ENCODE results near the gene TMEM271.
"Not testable (repeated sequence)": the region's sequence is repeated elsewhere in the genome, so short reads cannot be mapped to it uniquely, and the experiment has no call there.

Gene TMEM271

GRCh38 chr4:561426-561825 is 14.7 kb downstream of the TMEM271 start:
- no peak for DNase-seq (ENCODE audit: low read depth)

GRCh38 chr4:560731-561291 is 15.3 kb downstream of the TMEM271 start:
- DNase-seq (ENCODE audit: low read depth): no peak

GRCh38 chr4:560061-560460 is 16.0 kb downstream of the TMEM271 start:
- DNase-seq (ENCODE audit: low read depth): no peak

GRCh38 chr4:555566-556275 is 20.4 kb downstream of the TMEM271 start:
- no peak for DNase-seq (ENCODE audit: low read depth)

- DNase-seq (ENCODE audit: low read depth): not testable (repeated sequence)
These were observed 21.2 kb downstream of the TMEM271 start for GRCh38 chr4:554793-555320.

GRCh38 chr4:552019-552418 is 24.1 kb downstream of the TMEM271 start:
- DNase-seq (ENCODE audit: low read depth): no peak

GRCh38 chr4:550268-550667 is 25.8 kb downstream of the TMEM271 start:
- not testable (repeated sequence) for DNase-seq (ENCODE audit: low read depth)

GRCh38 chr4:548976-549375 is 27.1 kb downstream of the TMEM271 start:
- no peak for DNase-seq (ENCODE audit: low read depth)

- DNase-seq (ENCODE audit: low read depth): no peak
These were observed 30.5 kb downstream of the TMEM271 start for GRCh38 chr4:545612-546011.

GRCh38 chr4:544386-545105 is 31.5 kb downstream of the TMEM271 start:
- DNase-seq (ENCODE audit: low read depth): no peak

GRCh38 chr4:541271-541670 is 34.8 kb downstream of the TMEM271 start:
- DNase-seq (ENCODE audit: low read depth): no peak

GRCh38 chr4:538542-539142 is 37.5 kb downstream of the TMEM271 start:
- DNase-seq (ENCODE audit: low read depth): no peak

GRCh38 chr4:537436-538264 is 38.4 kb downstream of the TMEM271 start:
- no peak for DNase-seq (ENCODE audit: low read depth)

- DNase-seq (ENCODE audit: low read depth): no peak
These were observed 39.6 kb downstream of the TMEM271 start for GRCh38 chr4:536351-536972.

- no peak for DNase-seq (ENCODE audit: low read depth)
These were observed 40.2 kb downstream of the TMEM271 start for GRCh38 chr4:535924-536281.

- no peak for DNase-seq (ENCODE audit: low read depth)
These were observed 40.7 kb downstream of the TMEM271 start for GRCh38 chr4:535181-535923.

GRCh38 chr4:534576-535151 is 41.4 kb downstream of the TMEM271 start:
- no peak for DNase-seq (ENCODE audit: low read depth)

- no peak for DNase-seq (ENCODE audit: low read depth)
These were observed 42.0 kb downstream of the TMEM271 start for GRCh38 chr4:534101-534575.

GRCh38 chr4:533318-534100 is 42.6 kb downstream of the TMEM271 start:
- no peak for DNase-seq (ENCODE audit: low read depth)
